WTC11 (cell line): ENCODE results near the gene TRNAU1AP. TPM values are rescaled to one million over a fixed set of nuclear protein-coding genes. Genes with fewer than 3 reads are reported as not detected.

Experiments
- ATAC-seq: fragments of 200-7000 bp; cut with Tn5 transposase; 2 replicates; pipeline ENCODE4 v1.10.0; 2021; ENCODE audit warnings: mild to moderate bottlenecking, moderate library complexity
- CTCF ChIA-PET: fragments of 300-600 bp; sonication (Branson Sonifier 250); formaldehyde crosslinking; loops from one replicate; lab custom pipeline; 2021; ENCODE audit warnings: antibody characterized with exemption; lab: Charles Lee
- POLR2A ChIA-PET: fragments of 350-600 bp; sonication (Branson Sonifier 250); formaldehyde crosslinking; loops from one replicate; lab custom pipeline; 2021; ENCODE audit warnings: antibody characterized with exemption; lab: Charles Lee
- DNase-seq: peaks from one replicate; pipeline ENCODE4 v3.0.0; 2021; ENCODE audit warnings: low spot score
- H3K27ac Mint-ChIP-seq: 2 replicates; pipeline ENCODE4 v1.8.0; 2021; ENCODE audit warnings: mixed read lengths
- H3K27me3 Mint-ChIP-seq: 2 replicates; pipeline ENCODE4 v1.8.0; 2021; ENCODE audit warnings: low read depth, mild to moderate bottlenecking, moderate library complexity, mixed read lengths
- H3K36me3 Mint-ChIP-seq: 2 replicates; pipeline ENCODE4 v1.8.0; 2021; ENCODE audit warnings: mixed read lengths
- H3K4me1 Mint-ChIP-seq: 2 replicates; pipeline ENCODE4 v1.8.0; 2022; ENCODE audit warnings: mixed read lengths
- H3K4me3 Mint-ChIP-seq: 2 replicates; pipeline ENCODE4 v1.8.0; 2021; ENCODE audit warnings: mild to moderate bottlenecking, moderate library complexity, mixed read lengths
- H3K9me3 Mint-ChIP-seq: 2 replicates; pipeline ENCODE4 v1.8.0; 2021; ENCODE audit warnings: mixed read lengths
- ARID4B ChIP-seq: sonication (generic); formaldehyde crosslinking; IDR thresholded peaks from 2 replicates; pipeline ENCODE4 v1.8.0; 2023; ENCODE audit warnings: missing genetic modification reagents, mild to moderate bottlenecking, borderline replicate concordance
- ATF1 ChIP-seq: sonication (generic); formaldehyde crosslinking; IDR thresholded peaks from 2 replicates; pipeline ENCODE4 v1.8.1; 2023; ENCODE audit warnings: mild to moderate bottlenecking, moderate library complexity, missing genetic modification reagents
- ATF6 ChIP-seq: sonication (generic); formaldehyde crosslinking; IDR thresholded peaks from 2 replicates; pipeline ENCODE4 v1.8.1; 2023; ENCODE audit warnings: mild to moderate bottlenecking, missing genetic modification reagents
- FOXP1 ChIP-seq: sonication (generic); formaldehyde crosslinking; IDR thresholded peaks from 2 replicates; pipeline ENCODE4 v1.8.0; 2022; ENCODE audit warnings: missing genetic modification reagents, mild to moderate bottlenecking, moderate library complexity, borderline replicate concordance
- NFATC4 ChIP-seq: fragments of 250-450 bp; sonication (Bioruptor Pico); IDR thresholded peaks from 2 replicates; pipeline ENCODE4 v1.9.0; 2021; ENCODE audit warnings: mild to moderate bottlenecking
- NR1H2 ChIP-seq: sonication (generic); formaldehyde crosslinking; IDR thresholded peaks from 2 replicates; pipeline ENCODE4 v1.9.0; 2021; ENCODE audit warnings: mild to moderate bottlenecking, moderate library complexity, missing genetic modification reagents
- OVOL2 ChIP-seq: fragments of 250-450 bp; sonication (Bioruptor Pico); IDR thresholded peaks from 2 replicates; pipeline ENCODE4 v1.9.0; 2021; ENCODE audit warnings: mild to moderate bottlenecking, borderline replicate concordance
- SMAD4 ChIP-seq: sonication (generic); formaldehyde crosslinking; IDR thresholded peaks from 2 replicates; pipeline ENCODE4 v1.8.0; 2022; ENCODE audit warnings: mild to moderate bottlenecking, missing genetic modification reagents
- ZNF232 ChIP-seq: sonication (generic); formaldehyde crosslinking; IDR thresholded peaks from 2 replicates; pipeline ENCODE4 v1.8.0; 2022; ENCODE audit warnings: mild to moderate bottlenecking, missing genetic modification reagents
- ZNF396 ChIP-seq: fragments of 250-450 bp; sonication (Bioruptor Pico); IDR thresholded peaks from 2 replicates; pipeline ENCODE4 v1.8.0; 2021; ENCODE audit warnings: mild to moderate bottlenecking, moderate library complexity, borderline replicate concordance
- ZNF512 ChIP-seq: sonication (generic); formaldehyde crosslinking; IDR thresholded peaks from 2 replicates; pipeline ENCODE4 v1.8.1; 2022; ENCODE audit warnings: missing genetic modification reagents, borderline replicate concordance
- total RNA-seq: library from RNA; stranded (reverse); gene quantifications from 3 replicates; pipeline ENCODE4 v1.2.3, GENCODE V29; 2021
- TF ChIP-seq, protein P1 (sequence below): sonication (generic); formaldehyde crosslinking; IDR thresholded peaks from 2 replicates; pipeline ENCODE4 v1.8.0; 2023; ENCODE audit warnings: mild to moderate bottlenecking, missing genetic modification reagents
- TF ChIP-seq, protein P2 (sequence below): sonication (generic); formaldehyde crosslinking; IDR thresholded peaks from 2 replicates; pipeline ENCODE4 v1.8.1; 2022; ENCODE audit warnings: low read depth, missing genetic modification reagents, borderline replicate concordance
- TF ChIP-seq, protein P3 (sequence below): fragments of 200-600 bp; IDR thresholded peaks from 2 replicates; pipeline ENCODE4 v1.8.0; 2022; ENCODE audit warnings: antibody characterized with exemption
- TF ChIP-seq, protein P4 (sequence below): sonication (generic); formaldehyde crosslinking; IDR thresholded peaks from 2 replicates; pipeline ENCODE4 v1.8.0; 2022; ENCODE audit warnings: mild to moderate bottlenecking, missing genetic modification reagents
- TF ChIP-seq, protein P5 (sequence below): fragments of 250-450 bp; sonication (Bioruptor Pico); IDR thresholded peaks from 2 replicates; pipeline ENCODE4 v1.9.0; 2021; ENCODE audit warnings: mild to moderate bottlenecking, borderline replicate concordance

Gene TRNAU1AP
- total RNA-seq, 1 experiment from 2014 or later = 30.4 TPM

GRCh38 chr1:28509705-28510272 is 43.1 kb upstream of the TRNAU1AP start:
- ATAC-seq = no peak
- H3K36me3 Mint-ChIP-seq = peaks cover 90% of the 10 kb centered on the region
- H3K4me3 Mint-ChIP-seq = peak overlapping the region; percentile 99
- peaks cover 40% of the 10 kb centered on the region for H3K4me1 Mint-ChIP-seq
- peak overlapping the region; percentile 99 for H3K27ac Mint-ChIP-seq
- ChIA-PET POLR2A (interaction anchor here (0.8 to 0.9 kb wide), 2 partner anchors 71 to 133 kb away, joined by 3 read pairs; partner anchors contain the start of gene TAF12), CTCF (interaction anchor here (1.5 kb wide), 1 partner anchor 93 kb away, joined by 5 read pairs; no protein-coding TSS in a partner anchor)
- H3K9me3 Mint-ChIP-seq = no peaks in the 10 kb centered on the region
- peaks cover 7% of the 10 kb centered on the region for H3K27me3 Mint-ChIP-seq
- no peak for DNase-seq
- TF ChIP-seq SMAD4 (peak; percentile 88; the same call in 1 of the 2 replicates), NR1H2 (no peak), ATF1 (no peak), NFATC4 (peak; percentile 96), OVOL2 (CRISPR knock-in tag) (no peak), ZNF396 (CRISPR knock-in tag) (no peak), ZNF232 (CRISPR knock-in tag) (no peak), ARID4B (CRISPR knock-in tag) (peak; percentile 54; the same call in 1 of the 2 replicates), ATF6 (no peak), FOXP1 (CRISPR knock-in tag) (no peak), ZNF512 (CRISPR knock-in tag) (no peak)
- TF ChIP-seq, protein P1, sequence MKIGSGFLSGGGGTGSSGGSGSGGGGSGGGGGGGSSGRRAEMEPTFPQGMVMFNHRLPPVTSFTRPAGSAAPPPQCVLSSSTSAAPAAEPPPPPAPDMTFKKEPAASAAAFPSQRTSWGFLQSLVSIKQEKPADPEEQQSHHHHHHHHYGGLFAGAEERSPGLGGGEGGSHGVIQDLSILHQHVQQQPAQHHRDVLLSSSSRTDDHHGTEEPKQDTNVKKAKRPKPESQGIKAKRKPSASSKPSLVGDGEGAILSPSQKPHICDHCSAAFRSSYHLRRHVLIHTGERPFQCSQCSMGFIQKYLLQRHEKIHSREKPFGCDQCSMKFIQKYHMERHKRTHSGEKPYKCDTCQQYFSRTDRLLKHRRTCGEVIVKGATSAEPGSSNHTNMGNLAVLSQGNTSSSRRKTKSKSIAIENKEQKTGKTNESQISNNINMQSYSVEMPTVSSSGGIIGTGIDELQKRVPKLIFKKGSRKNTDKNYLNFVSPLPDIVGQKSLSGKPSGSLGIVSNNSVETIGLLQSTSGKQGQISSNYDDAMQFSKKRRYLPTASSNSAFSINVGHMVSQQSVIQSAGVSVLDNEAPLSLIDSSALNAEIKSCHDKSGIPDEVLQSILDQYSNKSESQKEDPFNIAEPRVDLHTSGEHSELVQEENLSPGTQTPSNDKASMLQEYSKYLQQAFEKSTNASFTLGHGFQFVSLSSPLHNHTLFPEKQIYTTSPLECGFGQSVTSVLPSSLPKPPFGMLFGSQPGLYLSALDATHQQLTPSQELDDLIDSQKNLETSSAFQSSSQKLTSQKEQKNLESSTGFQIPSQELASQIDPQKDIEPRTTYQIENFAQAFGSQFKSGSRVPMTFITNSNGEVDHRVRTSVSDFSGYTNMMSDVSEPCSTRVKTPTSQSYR (CRISPR knock-in tag) = peak; percentile 73
- TF ChIP-seq, protein P2, sequence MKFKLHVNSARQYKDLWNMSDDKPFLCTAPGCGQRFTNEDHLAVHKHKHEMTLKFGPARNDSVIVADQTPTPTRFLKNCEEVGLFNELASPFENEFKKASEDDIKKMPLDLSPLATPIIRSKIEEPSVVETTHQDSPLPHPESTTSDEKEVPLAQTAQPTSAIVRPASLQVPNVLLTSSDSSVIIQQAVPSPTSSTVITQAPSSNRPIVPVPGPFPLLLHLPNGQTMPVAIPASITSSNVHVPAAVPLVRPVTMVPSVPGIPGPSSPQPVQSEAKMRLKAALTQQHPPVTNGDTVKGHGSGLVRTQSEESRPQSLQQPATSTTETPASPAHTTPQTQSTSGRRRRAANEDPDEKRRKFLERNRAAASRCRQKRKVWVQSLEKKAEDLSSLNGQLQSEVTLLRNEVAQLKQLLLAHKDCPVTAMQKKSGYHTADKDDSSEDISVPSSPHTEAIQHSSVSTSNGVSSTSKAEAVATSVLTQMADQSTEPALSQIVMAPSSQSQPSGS (CRISPR knock-in tag) = 0 out of 2 replicates have a peak, but pooled peaks have one; percentile 18
- TF ChIP-seq, protein P3, sequence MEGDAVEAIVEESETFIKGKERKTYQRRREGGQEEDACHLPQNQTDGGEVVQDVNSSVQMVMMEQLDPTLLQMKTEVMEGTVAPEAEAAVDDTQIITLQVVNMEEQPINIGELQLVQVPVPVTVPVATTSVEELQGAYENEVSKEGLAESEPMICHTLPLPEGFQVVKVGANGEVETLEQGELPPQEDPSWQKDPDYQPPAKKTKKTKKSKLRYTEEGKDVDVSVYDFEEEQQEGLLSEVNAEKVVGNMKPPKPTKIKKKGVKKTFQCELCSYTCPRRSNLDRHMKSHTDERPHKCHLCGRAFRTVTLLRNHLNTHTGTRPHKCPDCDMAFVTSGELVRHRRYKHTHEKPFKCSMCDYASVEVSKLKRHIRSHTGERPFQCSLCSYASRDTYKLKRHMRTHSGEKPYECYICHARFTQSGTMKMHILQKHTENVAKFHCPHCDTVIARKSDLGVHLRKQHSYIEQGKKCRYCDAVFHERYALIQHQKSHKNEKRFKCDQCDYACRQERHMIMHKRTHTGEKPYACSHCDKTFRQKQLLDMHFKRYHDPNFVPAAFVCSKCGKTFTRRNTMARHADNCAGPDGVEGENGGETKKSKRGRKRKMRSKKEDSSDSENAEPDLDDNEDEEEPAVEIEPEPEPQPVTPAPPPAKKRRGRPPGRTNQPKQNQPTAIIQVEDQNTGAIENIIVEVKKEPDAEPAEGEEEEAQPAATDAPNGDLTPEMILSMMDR = no peak
- TF ChIP-seq, protein P4, sequence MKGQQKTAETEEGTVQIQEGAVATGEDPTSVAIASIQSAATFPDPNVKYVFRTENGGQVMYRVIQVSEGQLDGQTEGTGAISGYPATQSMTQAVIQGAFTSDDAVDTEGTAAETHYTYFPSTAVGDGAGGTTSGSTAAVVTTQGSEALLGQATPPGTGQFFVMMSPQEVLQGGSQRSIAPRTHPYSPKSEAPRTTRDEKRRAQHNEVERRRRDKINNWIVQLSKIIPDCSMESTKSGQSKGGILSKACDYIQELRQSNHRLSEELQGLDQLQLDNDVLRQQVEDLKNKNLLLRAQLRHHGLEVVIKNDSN = peak; percentile 41; the same call in 1 of the 2 replicates
- TF ChIP-seq, protein P5, sequence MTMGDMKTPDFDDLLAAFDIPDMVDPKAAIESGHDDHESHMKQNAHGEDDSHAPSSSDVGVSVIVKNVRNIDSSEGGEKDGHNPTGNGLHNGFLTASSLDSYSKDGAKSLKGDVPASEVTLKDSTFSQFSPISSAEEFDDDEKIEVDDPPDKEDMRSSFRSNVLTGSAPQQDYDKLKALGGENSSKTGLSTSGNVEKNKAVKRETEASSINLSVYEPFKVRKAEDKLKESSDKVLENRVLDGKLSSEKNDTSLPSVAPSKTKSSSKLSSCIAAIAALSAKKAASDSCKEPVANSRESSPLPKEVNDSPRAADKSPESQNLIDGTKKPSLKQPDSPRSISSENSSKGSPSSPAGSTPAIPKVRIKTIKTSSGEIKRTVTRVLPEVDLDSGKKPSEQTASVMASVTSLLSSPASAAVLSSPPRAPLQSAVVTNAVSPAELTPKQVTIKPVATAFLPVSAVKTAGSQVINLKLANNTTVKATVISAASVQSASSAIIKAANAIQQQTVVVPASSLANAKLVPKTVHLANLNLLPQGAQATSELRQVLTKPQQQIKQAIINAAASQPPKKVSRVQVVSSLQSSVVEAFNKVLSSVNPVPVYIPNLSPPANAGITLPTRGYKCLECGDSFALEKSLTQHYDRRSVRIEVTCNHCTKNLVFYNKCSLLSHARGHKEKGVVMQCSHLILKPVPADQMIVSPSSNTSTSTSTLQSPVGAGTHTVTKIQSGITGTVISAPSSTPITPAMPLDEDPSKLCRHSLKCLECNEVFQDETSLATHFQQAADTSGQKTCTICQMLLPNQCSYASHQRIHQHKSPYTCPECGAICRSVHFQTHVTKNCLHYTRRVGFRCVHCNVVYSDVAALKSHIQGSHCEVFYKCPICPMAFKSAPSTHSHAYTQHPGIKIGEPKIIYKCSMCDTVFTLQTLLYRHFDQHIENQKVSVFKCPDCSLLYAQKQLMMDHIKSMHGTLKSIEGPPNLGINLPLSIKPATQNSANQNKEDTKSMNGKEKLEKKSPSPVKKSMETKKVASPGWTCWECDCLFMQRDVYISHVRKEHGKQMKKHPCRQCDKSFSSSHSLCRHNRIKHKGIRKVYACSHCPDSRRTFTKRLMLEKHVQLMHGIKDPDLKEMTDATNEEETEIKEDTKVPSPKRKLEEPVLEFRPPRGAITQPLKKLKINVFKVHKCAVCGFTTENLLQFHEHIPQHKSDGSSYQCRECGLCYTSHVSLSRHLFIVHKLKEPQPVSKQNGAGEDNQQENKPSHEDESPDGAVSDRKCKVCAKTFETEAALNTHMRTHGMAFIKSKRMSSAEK (CRISPR knock-in tag) = peak; percentile 99
